SU-DHL-6 (cell line): Measurements from ENCODE around the gene CPA3.

Experiments
- CTCF ChIP-seq: fragments of 200-600 bp; sonication (generic); IDR thresholded peaks from one replicate; pipeline ENCODE4 v1.5.1; 2017; ENCODE audit warnings: antibody characterized with exemption, mild to moderate bottlenecking, low read length, moderate library complexity; ENCODE audit not compliant: insufficient read depth, poor library complexity, severe bottlenecking
- EZH2phosphoT487 ChIP-seq: fragments of 200-600 bp; sonication (generic), shearing (Covaris generic); conservative IDR thresholded peaks from 2 replicates; pipeline ENCODE4 v1.6.1; 2018; ENCODE audit warnings: mild to moderate bottlenecking, antibody characterized with exemption, low read length, moderate library complexity, mixed read lengths

- TF ChIP-seq CTCF (no peak), EZH2phosphoT487 (no peak)
These were observed 8.7 kb upstream of the CPA3 start for GRCh38 chr3:148856384-148856783.
